Measurements from ENCODE around the gene ATF4. TPM values are rescaled to one million over a fixed set of nuclear protein-coding genes. Genes with fewer than 3 reads are reported as not detected.

ATF4 gene
- total and polyA plus RNA-seq, 7 donors = 246 to 1,369 (median 839) TPM

DNA sequence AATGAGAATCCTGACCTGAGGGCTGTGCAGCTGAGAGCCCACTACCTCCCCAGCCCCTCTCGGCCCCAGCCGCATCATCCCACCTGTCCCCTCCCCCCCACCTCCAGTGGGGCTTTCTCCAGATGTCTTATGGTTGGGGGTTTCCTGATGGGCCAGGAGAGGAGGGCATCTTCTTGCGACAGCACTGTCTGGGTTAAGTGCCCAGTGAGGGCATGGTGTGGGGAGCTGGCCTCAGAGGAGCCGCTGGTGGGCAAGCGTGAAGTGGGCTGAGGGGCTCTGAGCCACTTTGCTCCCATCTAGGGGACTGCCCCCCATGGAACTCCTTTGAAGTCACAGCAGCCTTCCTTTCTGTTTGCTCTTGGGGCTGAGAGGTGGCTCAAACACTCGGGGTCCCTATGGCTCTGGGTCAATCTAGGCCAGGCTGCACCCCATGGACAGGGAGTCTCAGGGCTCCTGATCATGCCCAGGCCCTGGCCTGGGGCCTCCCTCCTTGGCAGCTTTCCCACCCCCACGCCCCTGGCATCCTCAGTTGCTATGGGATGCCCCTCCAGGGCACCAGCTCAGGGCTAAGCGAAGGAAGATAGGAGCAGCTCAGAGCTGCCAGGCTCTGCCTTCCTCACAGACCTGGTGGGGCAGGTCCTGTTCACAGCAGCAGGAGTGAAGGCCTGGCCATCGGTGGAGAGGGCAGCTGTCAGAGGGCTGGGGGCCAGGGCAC lies 29.2 kb upstream of the ATF4 start:
- H3K4me3 ChIP-seq = no peak overlapping the region
- H3K27me3 ChIP-seq (ENCODE audit: insufficient read depth in 3 of 3, low read length in 2 of 3) = no peaks in the 10 kb centered on the region
- ATAC-seq (no peak), DNase-seq (no peak)
- H3K27ac ChIP-seq = no peak overlapping the region
- H3K9me3 ChIP-seq = no peaks in the 10 kb centered on the region
- intact Hi-C loops (cut with DNase I) = loop anchor here (5.0 to 10.0 kb wide), 2 partner anchors 36 to 86 kb away; no protein-coding TSS in a partner anchor
- no peaks in the 10 kb centered on the region for H3K36me3 ChIP-seq (ENCODE audit: insufficient read depth in 1 of 2, low read depth in 1 of 2)
- H3K4me1 ChIP-seq = peaks cover under 1% of the 10 kb centered on the region
- TF ChIP-seq, protein P1, sequence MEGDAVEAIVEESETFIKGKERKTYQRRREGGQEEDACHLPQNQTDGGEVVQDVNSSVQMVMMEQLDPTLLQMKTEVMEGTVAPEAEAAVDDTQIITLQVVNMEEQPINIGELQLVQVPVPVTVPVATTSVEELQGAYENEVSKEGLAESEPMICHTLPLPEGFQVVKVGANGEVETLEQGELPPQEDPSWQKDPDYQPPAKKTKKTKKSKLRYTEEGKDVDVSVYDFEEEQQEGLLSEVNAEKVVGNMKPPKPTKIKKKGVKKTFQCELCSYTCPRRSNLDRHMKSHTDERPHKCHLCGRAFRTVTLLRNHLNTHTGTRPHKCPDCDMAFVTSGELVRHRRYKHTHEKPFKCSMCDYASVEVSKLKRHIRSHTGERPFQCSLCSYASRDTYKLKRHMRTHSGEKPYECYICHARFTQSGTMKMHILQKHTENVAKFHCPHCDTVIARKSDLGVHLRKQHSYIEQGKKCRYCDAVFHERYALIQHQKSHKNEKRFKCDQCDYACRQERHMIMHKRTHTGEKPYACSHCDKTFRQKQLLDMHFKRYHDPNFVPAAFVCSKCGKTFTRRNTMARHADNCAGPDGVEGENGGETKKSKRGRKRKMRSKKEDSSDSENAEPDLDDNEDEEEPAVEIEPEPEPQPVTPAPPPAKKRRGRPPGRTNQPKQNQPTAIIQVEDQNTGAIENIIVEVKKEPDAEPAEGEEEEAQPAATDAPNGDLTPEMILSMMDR (IDR thresholded peaks at IDR 0.05) = no peak
- WGBS, 3 donors = 70 to 78% (median 76%) methylated on average over 9 of the region's 9 CpGs

DNA sequence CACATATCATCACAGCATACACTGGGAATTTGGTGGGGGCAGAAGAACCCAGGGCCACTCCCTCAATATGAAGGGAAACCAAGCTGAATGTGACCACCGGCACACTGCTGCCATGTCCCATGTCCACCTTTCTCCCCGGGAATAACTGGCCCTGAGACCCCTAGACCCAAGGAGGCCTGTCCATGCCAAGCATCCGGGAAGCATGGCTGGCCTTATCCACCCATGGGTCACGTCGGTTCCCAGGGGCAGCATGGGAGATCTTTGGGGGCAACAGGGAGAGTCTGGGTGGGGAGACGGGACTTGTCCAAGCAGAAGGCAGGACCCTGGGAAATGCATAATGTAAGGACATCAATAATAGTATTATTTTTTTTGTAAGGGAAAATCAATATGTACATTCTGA lies 28.7 kb upstream of the ATF4 start:
- ATAC-seq (no peak), DNase-seq (no peak)
- Histone ChIP-seq H3K27ac (no peak overlapping the region), H3K36me3 (ENCODE audit: insufficient read depth in 1 of 2, low read depth in 1 of 2) (no peaks in the 10 kb centered on the region), H3K4me1 (peaks cover 6% of the 10 kb centered on the region), H3K4me3 (no peak overlapping the region), H3K27me3 (ENCODE audit: insufficient read depth in 3 of 3, low read length in 2 of 3) (no peaks in the 10 kb centered on the region), H3K9me3 (no peaks in the 10 kb centered on the region)
- TF ChIP-seq, protein P1 (IDR thresholded peaks at IDR 0.05) = no peak
- 78 to 82% (median 82%) methylated on average over 6 of the region's 6 CpGs for WGBS, 3 donors
- intact Hi-C loops (cut with DNase I) = loop anchor here (5.0 to 10.0 kb wide), 2 partner anchors 36 to 87 kb away; no protein-coding TSS in a partner anchor

DNA sequence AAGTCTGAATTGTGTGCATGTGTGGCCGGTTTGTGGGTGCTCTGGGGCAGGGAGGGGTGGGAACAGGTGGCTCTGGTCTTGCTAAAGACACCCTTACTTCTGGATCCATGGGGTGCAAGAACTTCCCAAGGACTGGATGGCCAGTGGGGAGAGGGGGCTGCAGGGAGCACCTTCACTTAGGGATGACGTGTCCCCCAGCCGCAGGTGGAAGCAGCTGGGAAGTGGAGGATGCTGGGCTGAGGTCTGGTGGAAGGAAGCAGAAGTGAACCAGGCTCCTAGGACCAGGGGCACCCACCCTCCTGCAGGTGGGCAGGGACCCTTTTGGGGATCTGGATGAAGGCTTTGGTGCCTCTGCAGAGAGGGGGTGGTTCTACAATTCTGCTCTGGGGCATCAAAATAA lies 28.2 kb upstream of the ATF4 start:
- peaks cover 7% of the 10 kb centered on the region for H3K4me1 ChIP-seq
- TF ChIP-seq, protein P1 (IDR thresholded peaks at IDR 0.05) = no peak
- no peaks in the 10 kb centered on the region for H3K9me3 ChIP-seq
- no peak overlapping the region for H3K27ac ChIP-seq
- intact Hi-C loops (cut with DNase I) = loop anchor here (5.0 to 10.0 kb wide), 2 partner anchors 35 to 87 kb away; no protein-coding TSS in a partner anchor
- H3K4me3 ChIP-seq = no peak overlapping the region
- no peaks in the 10 kb centered on the region for H3K36me3 ChIP-seq (ENCODE audit: insufficient read depth in 1 of 2, low read depth in 1 of 2)
- no peaks in the 10 kb centered on the region for H3K27me3 ChIP-seq (ENCODE audit: insufficient read depth in 3 of 3, low read length in 2 of 3)
- no peak for DNase-seq
- 67 to 81% (median 76%) methylated on average over 3 of the region's 3 CpGs for WGBS, 3 donors
- no peak for ATAC-seq

DNA sequence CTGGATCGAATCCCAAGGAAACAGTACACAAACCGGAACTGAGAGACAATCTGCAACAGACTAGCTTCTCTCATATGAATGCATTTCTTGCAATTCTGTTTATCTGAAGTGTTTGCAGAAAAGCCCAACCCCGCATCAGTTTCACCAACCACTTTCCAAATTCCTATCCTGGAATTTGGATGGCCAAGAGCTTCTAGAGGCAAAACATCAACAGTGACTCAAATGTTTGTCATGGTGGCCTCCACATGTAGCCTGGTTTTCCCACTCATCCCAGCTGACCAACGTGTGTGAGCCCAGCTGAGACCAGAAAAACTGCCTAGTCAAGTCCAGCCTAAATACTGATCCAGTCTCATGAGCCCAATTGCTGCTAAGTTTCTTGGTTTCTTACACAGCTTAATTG lies 26.6 kb upstream of the ATF4 start:
- DNase-seq (no peak), ATAC-seq (no peak)
- no peaks in the 10 kb centered on the region for H3K27me3 ChIP-seq (ENCODE audit: insufficient read depth in 3 of 3, low read length in 2 of 3)
- H3K27ac ChIP-seq = no peak overlapping the region
- no peaks in the 10 kb centered on the region for H3K36me3 ChIP-seq (ENCODE audit: insufficient read depth in 1 of 2, low read depth in 1 of 2)
- 48 to 71% (median 49%) methylated on average over 4 of the region's 4 CpGs for WGBS, 3 donors
- intact Hi-C loops (cut with DNase I) = loop anchor here (5.0 to 10.0 kb wide), 2 partner anchors 34 to 89 kb away; no protein-coding TSS in a partner anchor
- H3K9me3 ChIP-seq = no peaks in the 10 kb centered on the region
- TF ChIP-seq, protein P1 (IDR thresholded peaks at IDR 0.05) = no peak
- peaks cover 7% of the 10 kb centered on the region for H3K4me1 ChIP-seq
- no peak overlapping the region for H3K4me3 ChIP-seq

Data from psoas muscle (tissue), 8 donors.